NCI-H446 treated with DMSO at 0.1 percent for 48 hours (cell line): ENCODE measurements around the gene TOR3A.
A peak's percentile ranks its signal among the peaks of the same experiment; 100 is the strongest.
"Not testable (repeated sequence)": the region's sequence is repeated elsewhere in the genome, so short reads cannot be mapped to it uniquely, and the experiment has no call there.

Experiments
- DNase-seq: peaks from one replicate; lab custom pipeline; 2025; lab: John Stamatoyannopoulos, UW

Gene TOR3A

GRCh38 chr1:179081687-179082332, at the start of gene TOR3A:
TOR3A (plus strand) TSS chr1:179082070; CDS start chr1:179082129, 59 bp downstream.
- peak; percentile 44 for DNase-seq

- no peak for DNase-seq
Measured at GRCh38 chr1:179034720-179035119, 47.1 kb upstream of the TOR3A start.

GRCh38 chr1:179036844-179037465, 44.9 kb upstream of the TOR3A start:
- DNase-seq = no peak

- no peak for DNase-seq
Measured at GRCh38 chr1:179038528-179039281, 43.2 kb upstream of the TOR3A start.

- not testable (repeated sequence) for DNase-seq
Measured at GRCh38 chr1:179039502-179040174, 42.2 kb upstream of the TOR3A start.

GRCh38 chr1:179040175-179040551, 41.7 kb upstream of the TOR3A start:
- DNase-seq = not testable (repeated sequence)

GRCh38 chr1:179042087-179042486, 39.8 kb upstream of the TOR3A start:
- no peak for DNase-seq

GRCh38 chr1:179042700-179043099, 39.2 kb upstream of the TOR3A start:
- no peak for DNase-seq

GRCh38 chr1:179043266-179043665, 38.6 kb upstream of the TOR3A start:
- DNase-seq = no peak

GRCh38 chr1:179043907-179044306, 38.0 kb upstream of the TOR3A start:
- DNase-seq = no peak

- DNase-seq = no peak
Measured at GRCh38 chr1:179046808-179047635, 34.8 kb upstream of the TOR3A start.

- DNase-seq = no peak
Measured at GRCh38 chr1:179047636-179047997, 34.3 kb upstream of the TOR3A start.

GRCh38 chr1:179048339-179049124, 33.3 kb upstream of the TOR3A start:
- no peak for DNase-seq

- DNase-seq = no peak
Measured at GRCh38 chr1:179052776-179053175, 29.1 kb upstream of the TOR3A start.

GRCh38 chr1:179053486-179053885, 28.4 kb upstream of the TOR3A start:
- no peak for DNase-seq

GRCh38 chr1:179055937-179056336, 25.9 kb upstream of the TOR3A start:
- DNase-seq = no peak

- no peak for DNase-seq
Measured at GRCh38 chr1:179058487-179059483, 23.1 kb upstream of the TOR3A start.

- DNase-seq = no peak
Measured at GRCh38 chr1:179061360-179062282, 20.2 kb upstream of the TOR3A start.

- DNase-seq = no peak
Measured at GRCh38 chr1:179066471-179066870, 15.4 kb upstream of the TOR3A start.
